ENCODE data around the gene CD93.

GRCh38 chr20:23097636-23098580, 11.8 kb upstream of the CD93 start:
- no peak for TF ChIP-seq CTCF (IDR thresholded peaks at IDR 0.05; ENCODE audit: control extremely low read depth in 1 of 3, insufficient read depth in 1 of 3, low read depth in 1 of 3, low read length in 3 of 3)
- no peak for TF ChIP-seq JUN (IDR thresholded peaks at IDR 0.05; ENCODE audit: low read depth, low read length)
- no peak for TF ChIP-seq POLR2A (IDR thresholded peaks at IDR 0.05; ENCODE audit: control extremely low read depth in 1 of 2, low read depth in 2 of 2, low read length in 2 of 2)
- no peak for TF ChIP-seq GTF2F1 (IDR thresholded peaks at IDR 0.05; ENCODE audit: borderline replicate concordance, low read depth, low read length)
- TF ChIP-seq TEAD4 (IDR thresholded peaks at IDR 0.05; ENCODE audit: low read depth, low read length): no peak
- no peak for TF ChIP-seq RAD21 (IDR thresholded peaks at IDR 0.05 in 1 of 2, conservative IDR thresholded peaks at IDR 0.05 in 1 of 2; ENCODE audit: low read depth in 2 of 2, low read length in 2 of 2)
- no peak for TF ChIP-seq NRF1 (IDR thresholded peaks at IDR 0.05; ENCODE audit: low read depth, low read length)
- no peak for TF ChIP-seq ZNF274 (IDR thresholded peaks at IDR 0.05; ENCODE audit: borderline replicate concordance, extremely low read depth, low read length)
- TF ChIP-seq EZH2 (IDR thresholded peaks at IDR 0.05; ENCODE audit: low read depth, low read length, severe bottlenecking): no peak
- TF ChIP-seq HDAC2 (IDR thresholded peaks at IDR 0.05; ENCODE audit: borderline replicate concordance in 1 of 2, low read depth in 2 of 2, low read length in 2 of 2): no peak
- TF ChIP-seq POLR2AphosphoS5 (IDR thresholded peaks at IDR 0.05; ENCODE audit: low read depth, low read length): no peak

Data from H1 (cell line).